ENCODE measurements around the gene PHYHD1.
A peak's percentile ranks its signal among the peaks of the same experiment; 100 is the strongest.

DNA sequence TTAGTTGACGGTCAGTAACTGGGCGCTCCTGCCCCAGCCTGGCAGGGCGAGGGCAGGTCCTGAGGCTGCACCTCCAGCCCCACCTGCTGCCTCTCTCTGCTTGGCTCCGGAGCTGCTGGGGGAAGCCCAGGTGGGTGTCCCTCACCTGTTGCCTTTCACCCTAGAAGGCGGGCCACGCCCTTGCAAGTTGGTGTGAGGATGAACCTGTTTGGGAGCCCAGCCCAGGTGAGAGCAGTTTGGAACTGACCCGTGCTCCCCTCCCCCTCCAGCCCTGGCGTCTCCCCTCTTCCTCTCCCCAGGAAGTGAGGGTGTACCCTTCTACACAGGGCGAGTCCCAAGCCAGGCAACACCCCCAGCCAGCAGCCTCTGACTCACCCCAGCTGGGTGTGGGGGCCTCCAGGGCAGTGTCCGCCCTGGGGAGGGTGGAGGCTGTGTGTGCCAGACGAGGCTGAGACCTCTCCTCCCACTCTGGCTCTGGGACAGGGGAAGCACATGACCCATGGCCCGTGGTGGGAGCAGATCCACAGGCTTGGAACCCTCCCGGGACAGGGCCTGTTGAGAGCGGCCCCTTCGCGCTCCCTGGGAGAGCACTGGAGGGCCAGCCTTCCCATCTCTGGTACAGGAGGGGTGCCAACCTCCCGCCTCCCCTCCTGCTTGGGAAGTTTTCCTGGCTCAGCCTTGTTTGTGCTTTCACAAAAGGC, 28.4 kb upstream of the PHYHD1 start:
- TF ChIP-seq, protein P1, sequence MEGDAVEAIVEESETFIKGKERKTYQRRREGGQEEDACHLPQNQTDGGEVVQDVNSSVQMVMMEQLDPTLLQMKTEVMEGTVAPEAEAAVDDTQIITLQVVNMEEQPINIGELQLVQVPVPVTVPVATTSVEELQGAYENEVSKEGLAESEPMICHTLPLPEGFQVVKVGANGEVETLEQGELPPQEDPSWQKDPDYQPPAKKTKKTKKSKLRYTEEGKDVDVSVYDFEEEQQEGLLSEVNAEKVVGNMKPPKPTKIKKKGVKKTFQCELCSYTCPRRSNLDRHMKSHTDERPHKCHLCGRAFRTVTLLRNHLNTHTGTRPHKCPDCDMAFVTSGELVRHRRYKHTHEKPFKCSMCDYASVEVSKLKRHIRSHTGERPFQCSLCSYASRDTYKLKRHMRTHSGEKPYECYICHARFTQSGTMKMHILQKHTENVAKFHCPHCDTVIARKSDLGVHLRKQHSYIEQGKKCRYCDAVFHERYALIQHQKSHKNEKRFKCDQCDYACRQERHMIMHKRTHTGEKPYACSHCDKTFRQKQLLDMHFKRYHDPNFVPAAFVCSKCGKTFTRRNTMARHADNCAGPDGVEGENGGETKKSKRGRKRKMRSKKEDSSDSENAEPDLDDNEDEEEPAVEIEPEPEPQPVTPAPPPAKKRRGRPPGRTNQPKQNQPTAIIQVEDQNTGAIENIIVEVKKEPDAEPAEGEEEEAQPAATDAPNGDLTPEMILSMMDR (IDR thresholded peaks at IDR 0.05), result no peak
- peak in 1 of 4 donors; percentile 56 for TF ChIP-seq POLR2A (IDR thresholded peaks at IDR 0.05)
